TTC549 (cell line): ENCODE data around the gene GGTA1.
"Not testable (repeated sequence)": the region's sequence is repeated elsewhere in the genome, so short reads cannot be mapped to it uniquely, and the experiment has no call there.

Source experiments
- FAIRE-seq: peaks from 2 replicates; lab custom pipeline; 2012; peaks lifted over from hg19 to GRCh38; lab: Jason Lieb, UNC

GGTA1 gene

GRCh38 chr9:121498487-121499176, 1.0 kb downstream of the GGTA1 start:
- FAIRE-seq, result no peak

GRCh38 chr9:121498150-121498486, 1.5 kb downstream of the GGTA1 start:
- no peak for FAIRE-seq

GRCh38 chr9:121495976-121496375, 3.7 kb downstream of the GGTA1 start:
- no peak for FAIRE-seq

GRCh38 chr9:121494192-121494591, 5.5 kb downstream of the GGTA1 start:
- FAIRE-seq, result no peak

- no peak for FAIRE-seq
Observed at GRCh38 chr9:121491111-121491510, 8.5 kb downstream of the GGTA1 start.

- FAIRE-seq, result no peak
Observed at GRCh38 chr9:121489344-121489743, 10.3 kb downstream of the GGTA1 start.

- no peak for FAIRE-seq
Observed at GRCh38 chr9:121486043-121486442, 13.6 kb downstream of the GGTA1 start.

- no peak for FAIRE-seq
Observed at GRCh38 chr9:121485623-121486022, 14.0 kb downstream of the GGTA1 start.

- FAIRE-seq, result no peak
Observed at GRCh38 chr9:121484651-121485446, 14.8 kb downstream of the GGTA1 start.

- FAIRE-seq, result no peak
Observed at GRCh38 chr9:121483473-121484031, 16.1 kb downstream of the GGTA1 start.

GRCh38 chr9:121483049-121483448, 16.6 kb downstream of the GGTA1 start:
- FAIRE-seq, result no peak

GRCh38 chr9:121478816-121479676, 20.6 kb downstream of the GGTA1 start:
- no peak for FAIRE-seq

- no peak for FAIRE-seq
Observed at GRCh38 chr9:121476156-121476555, 23.5 kb downstream of the GGTA1 start.

GRCh38 chr9:121474231-121474947, 25.3 kb downstream of the GGTA1 start:
- no peak for FAIRE-seq

GRCh38 chr9:121473229-121473628, 26.4 kb downstream of the GGTA1 start:
- no peak for FAIRE-seq

- FAIRE-seq, result no peak
Observed at GRCh38 chr9:121472446-121472845, 27.2 kb downstream of the GGTA1 start.

GRCh38 chr9:121466142-121466541, 33.5 kb downstream of the GGTA1 start:
- no peak for FAIRE-seq

- FAIRE-seq, result no peak
Observed at GRCh38 chr9:121464968-121465367, 34.7 kb downstream of the GGTA1 start.

- no peak for FAIRE-seq
Observed at GRCh38 chr9:121463026-121463807, 36.4 kb downstream of the GGTA1 start.

GRCh38 chr9:121459513-121459912, 40.1 kb downstream of the GGTA1 start:
- FAIRE-seq, result no peak

- not testable (repeated sequence) for FAIRE-seq
Observed at GRCh38 chr9:121458449-121458848, 41.2 kb downstream of the GGTA1 start.
